Raji (cell line): ENCODE results near the gene CIZ1.

Experiments
- POLR2A ChIP-seq: IDR thresholded peaks from 2 replicates; pipeline ENCODE4 v1.6.1; 2011; ENCODE audit warnings: low read depth, low read length, control low read depth; ENCODE audit not compliant: insufficient read depth

Gene CIZ1

DNA sequence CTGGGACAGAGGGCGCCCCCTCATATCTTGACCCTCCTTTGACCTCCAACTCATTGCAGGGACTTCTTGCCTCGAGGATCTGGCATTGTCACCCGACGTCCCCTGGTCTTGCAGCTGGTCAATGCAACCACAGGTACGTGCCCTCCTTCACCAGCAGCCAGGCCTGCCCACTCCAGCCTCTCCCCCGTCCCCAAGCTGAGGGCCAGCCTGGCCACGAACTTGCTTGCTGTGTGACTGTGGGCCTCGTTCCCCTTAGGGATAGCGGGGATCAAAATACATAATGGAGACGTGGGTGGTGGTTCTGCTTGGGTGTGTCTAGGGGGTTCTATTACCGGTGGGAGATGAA is 26.8 kb upstream of the CIZ1 start:
- TF ChIP-seq POLR2A: no peak

GRCh38 chr9:128216781-128217553 is 25.6 kb upstream of the CIZ1 start:
- TF ChIP-seq POLR2A: no peak

- TF ChIP-seq POLR2A: no peak
Measured at GRCh38 chr9:128215491-128216409, 24.4 kb upstream of the CIZ1 start.

DNA sequence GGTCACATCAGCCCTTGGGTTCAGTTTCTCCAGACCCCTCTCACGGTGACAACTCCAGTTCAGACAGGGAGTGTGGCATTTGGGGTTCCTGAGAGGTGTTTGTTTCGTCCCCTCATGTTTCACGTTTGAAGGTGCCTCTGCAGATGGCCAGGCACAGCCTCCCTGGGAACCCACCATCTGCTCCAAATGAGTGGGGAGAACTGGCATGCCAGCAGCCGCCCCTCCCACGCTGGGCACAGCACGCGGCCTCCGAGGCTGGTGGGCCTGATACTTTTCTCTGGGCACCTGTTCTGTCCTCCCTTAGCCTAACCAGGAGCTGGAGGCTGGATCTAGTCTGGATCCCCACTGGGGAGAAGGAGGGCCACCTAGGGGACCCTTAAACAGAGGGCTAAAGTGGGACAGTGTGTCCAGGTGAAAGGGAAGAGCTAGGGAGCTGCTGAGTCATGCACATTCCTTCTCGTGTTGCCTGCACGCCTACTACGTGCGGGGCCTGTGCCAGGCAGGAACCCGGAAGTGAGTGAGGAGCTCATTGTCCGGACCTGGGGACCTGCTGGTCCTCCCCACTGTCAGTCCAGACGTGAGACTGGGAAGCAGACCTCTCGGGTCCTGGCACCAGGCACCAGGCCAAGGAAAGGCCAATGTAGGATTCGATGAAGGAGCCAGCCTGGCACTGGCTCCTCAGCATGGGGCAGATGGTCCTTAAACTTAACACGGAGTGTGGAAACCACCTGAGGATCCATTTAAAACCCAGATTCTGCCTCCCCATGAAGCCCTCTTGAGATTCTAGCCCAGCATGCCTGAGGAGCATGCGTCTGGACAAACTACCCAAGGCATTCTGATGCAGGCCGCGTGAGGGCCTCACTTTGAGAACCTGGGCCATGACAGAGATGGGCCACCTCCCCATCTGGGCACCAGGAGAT is 23.5 kb upstream of the CIZ1 start:
- TF ChIP-seq POLR2A: no peak

- TF ChIP-seq POLR2A: no peak
Measured at GRCh38 chr9:128213746-128214497, 22.6 kb upstream of the CIZ1 start.

DNA sequence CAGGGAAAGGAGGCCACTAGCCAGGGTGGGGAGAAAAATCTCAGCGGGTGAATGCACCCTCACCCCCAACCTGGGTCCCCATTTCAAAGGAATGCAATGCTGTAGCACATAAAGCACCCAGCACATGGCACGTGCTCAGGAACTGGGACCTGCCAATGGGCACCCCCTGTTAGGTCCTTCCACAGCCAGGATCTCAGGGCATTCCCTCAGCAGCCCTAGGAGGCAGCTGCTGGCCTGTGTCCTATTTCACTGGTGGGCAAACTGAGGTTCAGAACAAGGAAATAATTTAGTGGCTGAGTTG is 20.6 kb upstream of the CIZ1 start:
- TF ChIP-seq POLR2A: no peak

DNA sequence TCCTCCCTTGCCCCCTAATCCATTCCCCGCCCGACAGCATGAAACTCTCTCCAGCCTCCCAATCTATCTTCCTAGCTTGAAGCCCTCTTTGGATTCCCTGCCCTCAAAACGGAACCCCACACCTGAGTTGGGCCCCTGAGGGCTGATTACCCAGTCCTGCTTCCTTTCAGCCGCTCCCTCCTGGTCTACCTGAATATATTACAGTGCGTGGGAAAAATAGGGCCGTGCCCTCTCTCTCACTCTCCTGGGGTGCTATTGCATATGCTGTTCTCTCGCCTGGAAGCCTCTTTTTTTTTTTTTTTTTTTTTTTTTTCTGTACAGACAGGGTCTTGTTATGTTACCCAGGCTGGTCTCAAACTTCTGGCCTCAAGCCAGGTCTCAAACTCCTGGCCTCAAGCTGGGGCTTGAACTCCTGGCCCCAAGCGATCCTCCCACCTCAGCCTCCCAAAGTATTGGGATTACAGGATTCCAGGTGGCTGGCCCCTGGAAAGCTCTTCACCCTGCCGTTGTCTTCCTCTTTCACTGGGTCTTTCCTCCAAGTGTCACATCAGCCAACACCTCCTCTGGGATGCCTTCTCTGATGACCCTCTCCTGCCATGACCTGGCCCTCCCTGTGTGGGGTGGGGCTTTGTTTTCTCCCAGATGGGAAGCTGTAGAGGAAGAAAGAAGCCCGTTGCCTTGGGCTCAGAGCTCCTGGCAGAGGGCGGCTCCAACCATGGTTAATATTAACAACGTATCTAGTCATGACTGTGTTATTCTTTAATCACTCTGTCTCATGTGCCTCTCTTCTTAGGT is 20.0 kb upstream of the CIZ1 start:
- no peak for TF ChIP-seq POLR2A

DNA sequence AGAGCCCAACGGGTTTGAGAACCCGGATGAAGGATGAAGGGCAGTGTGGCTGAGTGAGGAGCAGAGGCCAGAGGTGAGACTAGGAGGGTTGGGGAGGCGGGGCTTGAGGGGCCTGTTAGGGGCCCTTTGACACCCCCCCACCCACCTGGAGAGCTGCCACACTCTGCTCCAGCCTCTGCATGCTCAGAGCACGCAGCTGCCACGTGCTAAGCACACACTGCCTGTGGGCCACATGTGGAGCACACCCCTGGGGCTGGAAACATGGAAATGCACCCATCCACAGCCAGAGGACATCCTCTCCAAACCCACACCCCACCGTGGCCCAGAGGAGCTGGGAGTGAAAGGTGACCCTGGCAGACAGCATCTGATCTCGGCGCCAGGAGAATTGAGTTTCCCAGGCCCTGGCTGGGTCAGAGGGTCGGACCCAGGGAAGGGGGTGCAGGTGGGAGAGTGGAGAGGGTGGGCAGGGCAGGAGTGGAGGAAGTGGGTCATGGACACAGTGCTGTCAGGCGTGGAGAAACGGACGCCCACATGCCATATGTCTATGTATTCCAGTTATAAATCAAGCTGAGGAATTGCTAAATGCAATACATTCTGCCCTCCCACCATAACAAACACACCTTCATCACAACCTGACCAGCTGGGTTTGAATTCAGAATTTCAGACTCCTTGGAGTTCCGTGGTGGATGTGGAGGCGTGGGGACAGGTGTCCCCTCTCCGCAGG is 17.7 kb upstream of the CIZ1 start:
- no peak for TF ChIP-seq POLR2A

DNA sequence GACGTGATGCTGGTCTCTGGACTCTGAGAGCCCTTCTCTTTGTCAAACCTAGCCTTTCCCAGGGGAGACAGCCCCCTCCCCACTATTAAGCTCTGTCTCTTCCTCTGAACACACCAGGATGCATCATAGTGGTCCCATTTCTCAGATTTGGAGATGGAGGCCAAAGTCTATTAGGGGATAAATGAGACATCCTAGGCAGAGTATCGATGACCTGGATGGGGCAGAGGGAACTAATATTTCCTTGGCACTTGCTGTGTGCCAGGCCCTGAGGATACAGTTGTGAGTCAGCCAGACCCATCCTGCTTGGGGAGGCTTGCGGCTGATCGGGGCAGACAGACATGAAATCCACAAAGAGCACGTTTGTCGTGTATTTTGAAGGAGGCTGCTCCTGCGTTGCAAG is 17.0 kb upstream of the CIZ1 start:
- no peak for TF ChIP-seq POLR2A

GRCh38 chr9:128206916-128207910 is 15.8 kb upstream of the CIZ1 start:
- no peak for TF ChIP-seq POLR2A

DNA sequence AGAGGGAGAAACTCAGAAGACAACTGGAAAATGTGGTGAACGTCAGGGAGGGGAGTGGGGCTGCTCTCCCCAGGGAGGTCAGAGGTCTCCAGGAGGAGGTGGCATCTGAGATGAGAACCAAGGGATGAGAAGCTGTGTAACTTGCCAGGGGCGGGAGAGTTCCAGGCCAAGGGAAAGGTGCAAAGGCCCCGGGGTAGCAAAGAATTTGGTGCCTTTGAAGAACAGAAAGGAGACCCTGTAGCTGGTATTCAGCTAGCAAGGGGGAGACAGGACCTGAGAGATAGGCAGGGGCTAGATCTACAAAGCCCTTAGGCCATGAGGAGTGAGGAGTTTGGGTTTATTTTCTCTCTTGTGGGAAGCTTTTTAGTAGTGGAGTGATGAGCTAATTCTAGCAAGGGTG is 15.1 kb upstream of the CIZ1 start:
- no peak for TF ChIP-seq POLR2A

DNA sequence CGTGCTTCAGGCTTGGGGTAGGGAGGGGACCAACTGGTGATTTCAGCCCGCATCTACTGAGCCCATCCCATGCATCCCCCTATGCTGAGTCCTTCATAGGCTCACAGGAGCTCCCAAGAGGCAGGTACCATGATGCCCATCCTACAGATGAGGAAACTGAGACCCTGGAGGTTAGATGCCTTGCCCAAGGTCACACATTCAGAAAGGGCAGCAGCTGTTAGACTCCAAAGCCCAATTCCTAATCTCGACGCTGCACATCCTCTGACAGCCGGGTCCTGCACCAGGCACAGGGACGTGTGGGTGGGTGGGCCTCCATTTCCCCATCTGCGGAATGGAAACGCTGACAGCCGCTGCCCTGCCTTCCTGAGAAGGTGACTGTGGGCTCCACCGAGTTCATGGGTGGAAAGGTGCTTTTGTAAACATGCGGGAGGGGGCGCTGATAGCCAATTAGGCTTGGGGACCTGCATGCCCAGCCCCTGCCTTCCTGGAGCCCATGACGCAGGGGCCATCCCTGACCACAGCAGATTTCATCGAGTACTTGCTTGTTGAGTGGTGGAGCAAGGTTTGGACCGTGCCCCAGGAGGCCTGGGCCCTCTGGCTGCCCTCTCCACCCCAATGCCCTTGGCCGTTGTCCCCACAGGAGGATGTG is 14.0 kb upstream of the CIZ1 start:
- no peak for TF ChIP-seq POLR2A

GRCh38 chr9:128204858-128205257 is 13.5 kb upstream of the CIZ1 start:
- no peak for TF ChIP-seq POLR2A
